Neural cell (in vitro differentiated cells): ENCODE measurements around the gene TAS1R2. TPM values are rescaled to one million over a fixed set of nuclear protein-coding genes. Genes with fewer than 3 reads are reported as not detected.

Source experiments
- H2AFZ ChIP-seq: fragments of 200-600, 300-800 bp; sonication (generic), shearing (Covaris generic); 2 replicates; pipeline ENCODE4 v1.6.0; 2014; ENCODE audit warnings: low read depth, mild to moderate bottlenecking, antibody characterized with exemption, low read length, moderate library complexity
- H3F3A ChIP-seq: fragments of 200-600 bp; shearing (Covaris generic); 2 replicates; pipeline ENCODE4 v1.6.1; 2016; ENCODE audit warnings: mild to moderate bottlenecking, moderate library complexity, mixed read lengths, antibody characterized with exemption, low read length; ENCODE audit not compliant: insufficient read depth, poor library complexity, severe bottlenecking
- H3K27ac ChIP-seq: fragments of 200-600, 300-800 bp; sonication (generic), shearing (Covaris generic); 2 replicates; pipeline ENCODE4 v1.5.1; 2014; ENCODE audit warnings: mild to moderate bottlenecking, low read length, moderate library complexity
- H3K27me3 ChIP-seq: fragments of 300-800, 200-600 bp; sonication (generic), shearing (Covaris generic); 2 replicates; pipeline ENCODE4 v1.6.0; 2014; ENCODE audit warnings: mild to moderate bottlenecking, low read depth, low read length, moderate library complexity; ENCODE audit not compliant: insufficient read depth
- H3K36me3 ChIP-seq: fragments of 300-800, 200-600 bp; sonication (generic), shearing (Covaris generic); 2 replicates; pipeline ENCODE4 v1.5.1; 2014; ENCODE audit warnings: mild to moderate bottlenecking, antibody characterized with exemption, low read length, moderate library complexity; ENCODE audit not compliant: insufficient read depth
- H3K4me2 ChIP-seq: fragments of 300-800, 200-600 bp; sonication (generic), shearing (Covaris generic); 2 replicates; pipeline ENCODE4 v1.6.0; 2014; ENCODE audit warnings: mild to moderate bottlenecking, low read length
- H3K4me3 ChIP-seq: fragments of 300-800, 200-600 bp; sonication (generic), shearing (Covaris generic); 2 replicates; pipeline ENCODE4 v1.5.1; 2014; ENCODE audit warnings: mild to moderate bottlenecking, low read length, moderate library complexity
- H3K79me2 ChIP-seq: fragments of 200-600 bp; shearing (Covaris generic); replicated peaks from 2 replicates; pipeline ENCODE4 v1.6.0; 2014; ENCODE audit warnings: mild to moderate bottlenecking, low read length, moderate library complexity; ENCODE audit not compliant: insufficient read depth
- H3K9ac ChIP-seq: fragments of 300-800, 200-600 bp; sonication (generic), shearing (Covaris generic); 2 replicates; pipeline ENCODE4 v1.6.1; 2016; ENCODE audit warnings: mild to moderate bottlenecking, low read length, mixed read lengths
- H3K9me2 ChIP-seq: fragments of 200-600 bp; shearing (Covaris generic); 2 replicates; pipeline ENCODE4 v1.6.1; 2016; ENCODE audit warnings: mild to moderate bottlenecking, low read length, mixed read lengths; ENCODE audit not compliant: insufficient read depth
- H3K9me3 ChIP-seq: fragments of 200-600, 300-800 bp; sonication (generic), shearing (Covaris generic); 2 replicates; pipeline ENCODE4 v1.6.1; 2016; ENCODE audit warnings: mild to moderate bottlenecking, mixed run types, low read length, moderate library complexity, mixed read lengths
- H4K20me1 ChIP-seq: fragments of 200-600 bp; shearing (Covaris generic); 2 replicates; pipeline ENCODE4 v1.6.1; 2016; ENCODE audit warnings: mild to moderate bottlenecking, mixed run types; ENCODE audit not compliant: insufficient read depth
- CTCF ChIP-seq: fragments of 450-650 bp; IDR thresholded peaks from 2 replicates; pipeline ENCODE4 v1.5.1; 2014; ENCODE audit warnings: antibody characterized with exemption, mild to moderate bottlenecking, moderate library complexity; ENCODE audit not compliant: poor library complexity, severe bottlenecking
- EP300 ChIP-seq: fragments of 450-650 bp; conservative IDR thresholded peaks from 2 replicates; pipeline ENCODE4 v1.6.1; 2014; ENCODE audit warnings: antibody characterized with exemption, mild to moderate bottlenecking, moderate library complexity; ENCODE audit not compliant: poor library complexity, severe bottlenecking
- EZH2 ChIP-seq: fragments of 200-600, 300-800 bp; shearing (Covaris generic), sonication (generic); IDR thresholded peaks from 2 replicates; pipeline ENCODE4 v1.6.1; 2014; ENCODE audit warnings: antibody characterized with exemption, low read length, borderline replicate concordance, mild to moderate bottlenecking; ENCODE audit not compliant: insufficient read depth, poor library complexity, severe bottlenecking
- MXI1 ChIP-seq: fragments of 450-650 bp; conservative IDR thresholded peaks from 2 replicates; pipeline ENCODE4 v1.6.1; 2014; ENCODE audit warnings: antibody characterized with exemption, mild to moderate bottlenecking; ENCODE audit not compliant: poor library complexity, severe bottlenecking
- POLR2AphosphoS5 ChIP-seq: IDR thresholded peaks from 2 replicates; pipeline ENCODE4 v1.6.1; 2012
- RAD21 ChIP-seq: fragments of 450-650 bp; conservative IDR thresholded peaks from 2 replicates; pipeline ENCODE4 v1.6.1; 2014; ENCODE audit warnings: antibody characterized with exemption, mild to moderate bottlenecking, moderate library complexity
- REST ChIP-seq: IDR thresholded peaks from 2 replicates; pipeline ENCODE4 v1.6.1; 2012; ENCODE audit warnings: borderline replicate concordance
- SMC3 ChIP-seq: fragments of 450-650 bp; conservative IDR thresholded peaks from 2 replicates; pipeline ENCODE4 v1.6.1; 2014; ENCODE audit warnings: antibody characterized with exemption, mild to moderate bottlenecking, moderate library complexity; ENCODE audit not compliant: poor library complexity
- TAF1 ChIP-seq: IDR thresholded peaks from 2 replicates; pipeline ENCODE4 v1.6.1; 2012; ENCODE audit warnings: low read depth
- polyA plus RNA-seq: library from polyadenylated mRNA; depleted of rRNA; stranded (reverse); fragments of >200 nt; gene quantifications from 2 replicates; pipeline ENCODE4 v1.2.3, GENCODE V29; 2014

Gene TAS1R2
- polyA plus RNA-seq, 1 donor from 2014 or later = not detected

- H3K27ac ChIP-seq = no peak overlapping the region
- no peaks in the 10 kb centered on the region for H3K27me3 ChIP-seq
- TF ChIP-seq REST (no peak), CTCF (no peak), TAF1 (no peak), POLR2AphosphoS5 (no peak), SMC3 (no peak), EZH2 (no peak), EP300 (no peak), MXI1 (no peak), RAD21 (no peak)
Measured at GRCh38 chr1:18899363-18900049, 40.0 kb upstream of the TAS1R2 start.

GRCh38 chr1:18898567-18898966, 39.1 kb upstream of the TAS1R2 start:
- Histone ChIP-seq H3K9me3 (no peaks in the 10 kb centered on the region), H3F3A (no peaks in the 10 kb centered on the region), H3K79me2 (no peaks in the 10 kb centered on the region), H2AFZ (no peak overlapping the region), H3K27ac (no peak overlapping the region), H4K20me1 (no peaks in the 10 kb centered on the region), H3K4me2 (no peak overlapping the region), H3K9ac (no peak overlapping the region), H3K36me3 (no peaks in the 10 kb centered on the region), H3K27me3 (no peaks in the 10 kb centered on the region), H3K9me2 (no peaks in the 10 kb centered on the region), H3K4me3 (no peak overlapping the region)
- TF ChIP-seq MXI1 (no peak), SMC3 (no peak), TAF1 (no peak)

More at GRCh38 chr1:18899363-18900049, 40.0 kb upstream of the TAS1R2 start:
- Histone ChIP-seq H3K9ac (no peak overlapping the region), H4K20me1 (no peaks in the 10 kb centered on the region), H2AFZ (no peak overlapping the region), H3F3A (no peaks in the 10 kb centered on the region), H3K9me3 (no peaks in the 10 kb centered on the region), H3K79me2 (no peaks in the 10 kb centered on the region), H3K9me2 (no peaks in the 10 kb centered on the region), H3K4me3 (no peak overlapping the region), H3K36me3 (no peaks in the 10 kb centered on the region), H3K4me2 (no peak overlapping the region)
